GM19324 (cell line): ENCODE data around the gene PFN4.
"Not testable (repeated sequence)": the region's sequence is repeated elsewhere in the genome, so short reads cannot be mapped to it uniquely, and the experiment has no call there.

Experiments used
- ATAC-seq: cut with Tn5 transposase; IDR thresholded peaks from one replicate; pipeline ENCODE4 v1.9.1; 2021; ENCODE audit warnings: mild to moderate bottlenecking, moderate library complexity; ENCODE audit not compliant: unreplicated experiment, low FRiP score

PFN4 gene

GRCh38 chr2:24115057-24115456 is 8.1 kb downstream of the PFN4 start:
- no peak for ATAC-seq

- no peak for ATAC-seq
Observed at GRCh38 chr2:24111407-24111901, 11.7 kb downstream of the PFN4 start.

- no peak for ATAC-seq
Observed at GRCh38 chr2:24110660-24111303, 12.4 kb downstream of the PFN4 start.

GRCh38 chr2:24109431-24109830 is 13.7 kb downstream of the PFN4 start:
- ATAC-seq = not testable (repeated sequence)

GRCh38 chr2:24107336-24107735 is 15.8 kb downstream of the PFN4 start:
- no peak for ATAC-seq

GRCh38 chr2:24106786-24107185 is 16.3 kb downstream of the PFN4 start:
- no peak for ATAC-seq

- no peak for ATAC-seq
Observed at GRCh38 chr2:24105816-24106215, 17.3 kb downstream of the PFN4 start.

GRCh38 chr2:24104906-24105305 is 18.2 kb downstream of the PFN4 start:
- ATAC-seq = no peak

GRCh38 chr2:24104110-24104650 is 19.0 kb downstream of the PFN4 start:
- no peak for ATAC-seq

GRCh38 chr2:24102677-24103076 is 20.5 kb downstream of the PFN4 start:
- no peak for ATAC-seq

GRCh38 chr2:24101992-24102391 is 21.1 kb downstream of the PFN4 start:
- ATAC-seq = no peak

GRCh38 chr2:24100732-24101131 is 22.4 kb downstream of the PFN4 start:
- ATAC-seq = not testable (repeated sequence)

GRCh38 chr2:24095171-24095677 is 27.9 kb downstream of the PFN4 start:
- ATAC-seq = not testable (repeated sequence)

- ATAC-seq = not testable (repeated sequence)
Observed at GRCh38 chr2:24093270-24093669, 29.9 kb downstream of the PFN4 start.

- no peak for ATAC-seq
Observed at GRCh38 chr2:24088821-24089359, 34.2 kb downstream of the PFN4 start.

GRCh38 chr2:24087032-24087431 is 36.1 kb downstream of the PFN4 start:
- no peak for ATAC-seq

GRCh38 chr2:24086241-24086640 is 36.9 kb downstream of the PFN4 start:
- ATAC-seq = no peak

GRCh38 chr2:24085200-24085489 is 38.0 kb downstream of the PFN4 start:
- ATAC-seq = no peak

- peak; percentile 83 for ATAC-seq
Observed at GRCh38 chr2:24084386-24085199, 38.5 kb downstream of the PFN4 start, which contains the start of gene TP53I3. TP53I3 (minus strand) TSS chr2:24084834; CDS start chr2:24084326, 508 bp downstream.

GRCh38 chr2:24083567-24084385 is 39.4 kb downstream of the PFN4 start:
- peak; percentile 63 for ATAC-seq
